RWPE2 (cell line): ENCODE results near the gene ZNF438.

Experiments
- ATAC-seq: fragments of 200-7000 bp; cut with Tn5 transposase; 3 replicates; pipeline ENCODE4 v1.9.1; 2021; ENCODE audit warnings: low read depth
- DNase-seq: peaks from one replicate; pipeline ENCODE4 v3.0.0-alpha.2; 2020; ENCODE audit warnings: low spot score
- H3K27ac ChIP-seq: fragments of 450-650 bp; 2 replicates; pipeline ENCODE4 v1.5.1; 2017; ENCODE audit warnings: mild to moderate bottlenecking; ENCODE audit not compliant: poor library complexity, severe bottlenecking
- H3K27me3 ChIP-seq: fragments of 250-450 bp; sonication (Bioruptor Pico); 2 replicates; pipeline ENCODE4 v1.5.1; 2021; ENCODE audit warnings: mild to moderate bottlenecking, moderate library complexity; ENCODE audit not compliant: insufficient read depth, poor library complexity, severe bottlenecking
- H3K36me3 ChIP-seq: fragments of 250-450 bp; sonication (Bioruptor Pico); 2 replicates; pipeline ENCODE4 v1.5.1; 2020; ENCODE audit warnings: low read depth, mild to moderate bottlenecking, moderate library complexity
- H3K4me1 ChIP-seq: fragments of 250-450 bp; sonication (Bioruptor Pico); 2 replicates; pipeline ENCODE4 v1.5.1; 2021; ENCODE audit warnings: mild to moderate bottlenecking, moderate library complexity; ENCODE audit not compliant: insufficient read depth, poor library complexity, severe bottlenecking
- H3K4me3 ChIP-seq: fragments of 250-450 bp; sonication (Bioruptor Pico); 2 replicates; pipeline ENCODE4 v1.5.1; 2021; ENCODE audit warnings: mild to moderate bottlenecking, moderate library complexity; ENCODE audit not compliant: severe bottlenecking
- H3K9me3 ChIP-seq: fragments of 250-450 bp; sonication (Bioruptor Pico); 2 replicates; pipeline ENCODE4 v1.5.1; 2021; ENCODE audit warnings: mild to moderate bottlenecking, moderate library complexity; ENCODE audit not compliant: severe bottlenecking
- CTCF ChIP-seq: fragments of 450-650 bp; IDR thresholded peaks from one replicate; pipeline ENCODE4 v1.5.1; 2017; ENCODE audit warnings: mild to moderate bottlenecking, moderate library complexity; ENCODE audit not compliant: poor library complexity, severe bottlenecking

The ZNF438 gene

GRCh38 chr10:31037749-31038148 is 6.1 kb upstream of the ZNF438 start:
- H3K36me3 ChIP-seq: no peaks in the 10 kb centered on the region
- no peak for TF ChIP-seq CTCF

GRCh38 chr10:31036209-31036608 is 4.5 kb upstream of the ZNF438 start:
- no peak for DNase-seq
- no peak overlapping the region for H3K4me3 ChIP-seq
- no peak for ATAC-seq

More at GRCh38 chr10:31037749-31038148, 6.1 kb upstream of the ZNF438 start:
- H3K27ac ChIP-seq: no peak overlapping the region
- DNase-seq (no peak), ATAC-seq (no peak)
- peaks cover 14% of the 10 kb centered on the region for H3K4me1 ChIP-seq
- no peak overlapping the region for H3K4me3 ChIP-seq
- no peaks in the 10 kb centered on the region for H3K27me3 ChIP-seq
- H3K9me3 ChIP-seq: no peaks in the 10 kb centered on the region

GRCh38 chr10:31035266-31035798 is 3.7 kb upstream of the ZNF438 start:
- Histone ChIP-seq H3K4me3 (no peak overlapping the region), H3K36me3 (no peaks in the 10 kb centered on the region), H3K27me3 (no peaks in the 10 kb centered on the region), H3K4me1 (peaks cover 14% of the 10 kb centered on the region), H3K27ac (no peak overlapping the region), H3K9me3 (no peaks in the 10 kb centered on the region)
- DNase-seq (no peak), ATAC-seq (no peak)
- no peak for TF ChIP-seq CTCF

More at GRCh38 chr10:31036209-31036608, 4.5 kb upstream of the ZNF438 start:
- Histone ChIP-seq H3K27ac (no peak overlapping the region), H3K36me3 (no peaks in the 10 kb centered on the region), H3K27me3 (no peaks in the 10 kb centered on the region), H3K4me1 (peaks cover 14% of the 10 kb centered on the region), H3K9me3 (no peaks in the 10 kb centered on the region)
- TF ChIP-seq CTCF: no peak

- ATAC-seq: 0 out of 3 replicates have a peak, but pooled peaks have one; percentile 11
- Histone ChIP-seq H3K4me3 (no peak overlapping the region), H3K4me1 (peaks cover 14% of the 10 kb centered on the region), H3K36me3 (no peaks in the 10 kb centered on the region), H3K9me3 (no peaks in the 10 kb centered on the region), H3K27ac (peak overlapping the region; percentile 60), H3K27me3 (no peaks in the 10 kb centered on the region)
- DNase-seq: no peak
- no peak for TF ChIP-seq CTCF
Measured at GRCh38 chr10:31034098-31034909, 2.6 kb upstream of the ZNF438 start.

GRCh38 chr10:31033147-31033546 is 1.5 kb upstream of the ZNF438 start:
- ATAC-seq: no peak
- TF ChIP-seq CTCF: no peak
- H3K27ac ChIP-seq: no peak overlapping the region
- H3K4me3 ChIP-seq: no peak overlapping the region
- H3K4me1 ChIP-seq: peaks cover 14% of the 10 kb centered on the region
- H3K9me3 ChIP-seq: no peaks in the 10 kb centered on the region
- no peaks in the 10 kb centered on the region for H3K27me3 ChIP-seq
- no peak for DNase-seq
- no peaks in the 10 kb centered on the region for H3K36me3 ChIP-seq
